Measurements from ENCODE around the gene TSNAXIP1.

DNA sequence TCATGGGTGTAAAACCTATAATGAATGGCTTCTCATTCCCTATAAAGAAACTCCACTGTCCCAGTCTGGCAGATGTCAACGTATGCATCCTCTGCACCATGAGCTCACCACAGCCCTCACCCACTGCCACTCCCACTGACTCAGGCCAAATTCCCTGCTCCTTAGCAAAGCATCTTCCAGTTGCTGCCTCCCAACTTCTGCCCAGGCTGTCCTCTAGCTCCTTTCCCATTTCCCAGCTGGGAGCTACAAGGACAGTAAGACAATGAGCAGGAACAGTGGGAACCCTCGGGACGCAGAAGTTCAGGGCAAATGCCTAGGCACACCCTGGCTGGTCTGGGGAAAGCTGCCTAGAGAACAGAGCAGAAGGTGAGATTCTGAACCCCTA is 26.3 kb downstream of the TSNAXIP1 start:
- TF ChIP-seq POLR2AphosphoS5 (IDR thresholded peaks at IDR 0.05; ENCODE audit: low read depth, low read length): no peak
- no peak for TF ChIP-seq POLR2A (IDR thresholded peaks at IDR 0.05; ENCODE audit: low read depth, low read length)

All from GM12891 (cell line).